GM12891 (cell line): ENCODE results near the gene XRCC6.

Source experiments
- DNase-seq: peaks from one replicate; pipeline ENCODE4 v3.0.0; 2011; ENCODE audit warnings: low spot score; ENCODE audit not compliant: insufficient read length
- FAIRE-seq: peaks from 2 replicates; lab custom pipeline; 2011; peaks lifted over from hg19 to GRCh38; lab: Jason Lieb, UNC
- PAX5 ChIP-seq: IDR thresholded peaks from 2 replicates; pipeline ENCODE4 v1.6.1; 2011; ENCODE audit warnings: low read length, moderate library complexity, mild to moderate bottlenecking; ENCODE audit not compliant: insufficient read depth, severe bottlenecking
- POLR2A ChIP-seq: IDR thresholded peaks from 2 replicates; pipeline ENCODE4 v1.6.1; 2011; ENCODE audit warnings: low read depth, low read length, control low read depth
- POLR2AphosphoS5 ChIP-seq: IDR thresholded peaks from 2 replicates; pipeline ENCODE4 v1.6.1; 2011; ENCODE audit warnings: low read depth, low read length, control low read depth
- POU2F2 ChIP-seq: IDR thresholded peaks from 2 replicates; pipeline ENCODE4 v1.6.1; 2011; ENCODE audit warnings: low read depth, mild to moderate bottlenecking, control low read depth, low read length, moderate library complexity
- SPI1 ChIP-seq: IDR thresholded peaks from 2 replicates; pipeline ENCODE4 v1.6.1; 2011; ENCODE audit warnings: low read depth, low read length, control low read depth
- TAF1 ChIP-seq: IDR thresholded peaks from 2 replicates; pipeline ENCODE4 v1.6.1; 2011; ENCODE audit warnings: low read depth, low read length, control low read depth

The XRCC6 gene

GRCh38 chr22:41596776-41597634, 24.1 kb upstream of the XRCC6 start:
- no peak for DNase-seq
- FAIRE-seq: peak; percentile 81
- TF ChIP-seq PAX5: no peak
- no peak for TF ChIP-seq SPI1
- TF ChIP-seq POU2F2: no peak
- TF ChIP-seq POLR2AphosphoS5: no peak
- no peak for TF ChIP-seq TAF1
- no peak for TF ChIP-seq POLR2A

- no peak for FAIRE-seq
- DNase-seq: no peak
- TF ChIP-seq POU2F2 (no peak), PAX5 (no peak), SPI1 (no peak), POLR2A (no peak), TAF1 (no peak), POLR2AphosphoS5 (no peak)
Observed at GRCh38 chr22:41597635-41597953, 23.5 kb upstream of the XRCC6 start.

- DNase-seq (no peak), FAIRE-seq (no peak)
- TF ChIP-seq PAX5: no peak
Observed at GRCh38 chr22:41598081-41598480, 23.0 kb upstream of the XRCC6 start.

GRCh38 chr22:41598891-41599635, 22.0 kb upstream of the XRCC6 start:
- TF ChIP-seq SPI1 (no peak), POLR2AphosphoS5 (no peak), TAF1 (no peak), POU2F2 (no peak), PAX5 (no peak), POLR2A (no peak)
- no peak for DNase-seq
- no peak for FAIRE-seq

GRCh38 chr22:41600976-41601375, 20.1 kb upstream of the XRCC6 start:
- FAIRE-seq (no peak), DNase-seq (no peak)
- TF ChIP-seq POLR2AphosphoS5 (no peak), PAX5 (no peak), POU2F2 (no peak), POLR2A (no peak)

GRCh38 chr22:41603873-41604332, 17.2 kb upstream of the XRCC6 start:
- peak; percentile 92 for FAIRE-seq
- peak; percentile 31; the same call in 1 of the 2 replicates for TF ChIP-seq SPI1
- 0 out of 2 replicates have a peak, but pooled peaks have one; percentile 70 for TF ChIP-seq POU2F2
- no peak for TF ChIP-seq TAF1
- TF ChIP-seq POLR2A: no peak
- TF ChIP-seq PAX5: peak; percentile 80
- no peak for TF ChIP-seq POLR2AphosphoS5
- DNase-seq: peak; percentile 54

GRCh38 chr22:41608386-41608785, 12.7 kb upstream of the XRCC6 start:
- no peak for FAIRE-seq
- DNase-seq: no peak
- no peak for TF ChIP-seq SPI1
- TF ChIP-seq TAF1: no peak
- no peak for TF ChIP-seq POLR2A
- TF ChIP-seq POU2F2: no peak

GRCh38 chr22:41612603-41613306, 8.3 kb upstream of the XRCC6 start:
- DNase-seq (no peak), FAIRE-seq (no peak)
- TF ChIP-seq POU2F2: no peak
- no peak for TF ChIP-seq TAF1
- TF ChIP-seq POLR2A: no peak
- TF ChIP-seq POLR2AphosphoS5: no peak
- TF ChIP-seq SPI1: no peak
- no peak for TF ChIP-seq PAX5

- no peak for FAIRE-seq
- DNase-seq: no peak
- TF ChIP-seq PAX5 (no peak), POLR2AphosphoS5 (no peak), SPI1 (no peak), POLR2A (no peak), TAF1 (no peak), POU2F2 (no peak)
Observed at GRCh38 chr22:41613456-41613855, 7.6 kb upstream of the XRCC6 start.
